Limb (tissue), 2 donors: Measurements from ENCODE around the gene GCAT.

Experiments
- DNase-seq, 2 donors: peaks; one replicate each; pipeline ENCODE4 v3.0.0-alpha.2; 2016; ENCODE audit errors: extremely low spot score in 2 of 2

The GCAT gene

GRCh38 chr22:37809672-37810333 is 2.1 kb downstream of the GCAT start:
- no peak for DNase-seq

GRCh38 chr22:37811867-37812266 is 4.1 kb downstream of the GCAT start:
- no peak for DNase-seq

- no peak for DNase-seq
Observed at GRCh38 chr22:37812869-37813678, 5.3 kb downstream of the GCAT start.

- no peak for DNase-seq
Observed at GRCh38 chr22:37815593-37815992, 7.9 kb downstream of the GCAT start.

- no peak for DNase-seq
Observed at GRCh38 chr22:37816543-37817180, 8.9 kb downstream of the GCAT start.

- peak; percentile 74 to 94 for DNase-seq
Observed at GRCh38 chr22:37817705-37818408, 10.1 kb downstream of the GCAT start.

- DNase-seq: peak in 1 of 2 donors; percentile 69
Observed at GRCh38 chr22:37818409-37819104, 10.8 kb downstream of the GCAT start.

- no peak for DNase-seq
Observed at GRCh38 chr22:37819105-37819433, 11.3 kb downstream of the GCAT start.

- no peak for DNase-seq
Observed at GRCh38 chr22:37820350-37820749, 12.6 kb downstream of the GCAT start.

GRCh38 chr22:37822079-37822833 is 14.5 kb downstream of the GCAT start:
- DNase-seq: no peak

- DNase-seq: no peak
Observed at GRCh38 chr22:37823134-37823985, 15.6 kb downstream of the GCAT start, which contains the start of gene GALR3. GALR3 (plus strand) TSS chr22:37823382; CDS start chr22:37823407, 25 bp downstream.

- DNase-seq: peak in 1 of 2 donors; percentile 51
Observed at GRCh38 chr22:37824674-37825641, 17.2 kb downstream of the GCAT start.

- peak in 1 of 2 donors; percentile 78 for DNase-seq
Observed at GRCh38 chr22:37827056-37827455, 19.3 kb downstream of the GCAT start.

GRCh38 chr22:37830093-37830842 is 22.5 kb downstream of the GCAT start:
- no peak for DNase-seq

- DNase-seq: no peak
Observed at GRCh38 chr22:37831472-37831871, 23.7 kb downstream of the GCAT start.

- DNase-seq: no peak
Observed at GRCh38 chr22:37832022-37832857, 24.5 kb downstream of the GCAT start.
